H1 (cell line): ENCODE measurements around the gene PIGU. TPM values are rescaled to one million over a fixed set of nuclear protein-coding genes. Genes with fewer than 3 reads are reported as not detected.

ENCODE experiments used
- CTCF ChIA-PET: fragments of 300-600 bp; sonication (Branson Sonifier 250); formaldehyde crosslinking; loops from one replicate; lab custom pipeline; 2021; ENCODE audit not compliant: partially characterized antibody; lab: Charles Lee
- POLR2A ChIA-PET: fragments of 300-600 bp; sonication (Branson Sonifier 250); formaldehyde crosslinking; loops from one replicate; lab custom pipeline; 2021; ENCODE audit warnings: inconsistent platforms; ENCODE audit not compliant: partially characterized antibody; lab: Charles Lee
- DNase-seq, 2 experiments: peaks; one replicate each; pipeline versions ENCODE4 v3.0.0 to v3.0.0-alpha.2; 2010 to 2022; ENCODE audit warnings: low spot score in 2 of 2, low read depth in 1 of 2, mixed read lengths in 1 of 2
- FAIRE-seq: peaks from 2 replicates; lab custom pipeline; 2011; peaks lifted over from hg19 to GRCh38; lab: Jason Lieb, UNC
- H2AFZ ChIP-seq: 2 replicates; pipeline ENCODE4 v1.8.1; 2012; ENCODE audit warnings: low read length, inconsistent platforms
- H2AK5ac ChIP-seq: 2 replicates; pipeline ENCODE4 v1.6.1; 2013; ENCODE audit warnings: low read depth, low read length
- H2BK120ac ChIP-seq: replicated peaks from 2 replicates; pipeline ENCODE3; 2013; ENCODE audit warnings: low read depth, low read length, inconsistent platforms
- H2BK12ac ChIP-seq: 2 replicates; pipeline ENCODE4 v1.6.1; 2013; ENCODE audit warnings: low read depth, low read length
- H2BK15ac ChIP-seq: 2 replicates; pipeline ENCODE4 v1.6.1; 2013; ENCODE audit warnings: low read length
- H2BK20ac ChIP-seq: 2 replicates; pipeline ENCODE4 v1.6.1; 2013; ENCODE audit warnings: low read length
- H2BK5ac ChIP-seq: 2 replicates; pipeline ENCODE4 v1.6.1; 2013; ENCODE audit warnings: low read depth, low read length
- H3K14ac ChIP-seq: 2 replicates; pipeline ENCODE4 v1.6.1; 2013; ENCODE audit warnings: inconsistent platforms; ENCODE audit not compliant: insufficient read length
- H3K18ac ChIP-seq: 2 replicates; pipeline ENCODE4 v1.6.1; 2013; ENCODE audit warnings: low read length; ENCODE audit errors: extremely low read depth
- H3K23ac ChIP-seq: 2 replicates; pipeline ENCODE4 v1.6.1; 2013; ENCODE audit warnings: inconsistent platforms; ENCODE audit not compliant: insufficient read length
- H3K23me2 ChIP-seq: 2 replicates; pipeline ENCODE4 v1.6.1; 2013; ENCODE audit warnings: low read depth, low read length
- H3K27ac ChIP-seq: 2 replicates; pipeline ENCODE4 v1.6.1; 2011; ENCODE audit warnings: low read depth, low read length, inconsistent platforms
- H3K27me3 ChIP-seq, 4 experiments: replicated peaks in 1 of 4; 1 replicate in 1 of 4; 2 replicates in 3 of 4; pipeline versions ENCODE4 v1.6.1 to v1.8.1; 2011 to 2013; ENCODE audit warnings: low read length in 3 of 4, mild to moderate bottlenecking in 3 of 4, inconsistent platforms in 2 of 4, mixed read lengths in 2 of 4, moderate library complexity in 1 of 4; ENCODE audit not compliant: control insufficient read depth in 3 of 4, insufficient read depth in 3 of 4; ENCODE audit errors: extremely low read depth in 1 of 4
- H3K36me3 ChIP-seq, 4 experiments: 2 replicates each; pipeline versions ENCODE4 v1.6.1 to v1.8.1; 2011 to 2013; ENCODE audit warnings: mild to moderate bottlenecking in 4 of 4, low read length in 3 of 4, moderate library complexity in 2 of 4, control low read depth in 1 of 4, inconsistent platforms in 1 of 4; ENCODE audit not compliant: insufficient read depth in 4 of 4, control insufficient read depth in 2 of 4
- H3K4ac ChIP-seq: replicated peaks from 2 replicates; pipeline ENCODE3; 2013; ENCODE audit warnings: low read length, low read depth, mixed read lengths, inconsistent platforms; ENCODE audit not compliant: insufficient read length
- H3K4me1 ChIP-seq, 4 experiments: replicated peaks in 1 of 4; 1 replicate in 1 of 4; 2 replicates in 3 of 4; pipeline versions ENCODE4 v1.6.1 to v1.8.1; 2011 to 2013; ENCODE audit warnings: low read length in 3 of 4, inconsistent platforms in 2 of 4, mixed read lengths in 1 of 4; ENCODE audit not compliant: insufficient read depth in 4 of 4, control insufficient read depth in 3 of 4
- H3K4me2 ChIP-seq, 2 experiments: 2 replicates each; pipeline versions ENCODE4 v1.6.1 to v1.8.1; 2011 to 2013; ENCODE audit warnings: low read depth in 2 of 2, low read length in 2 of 2, control low read depth in 1 of 2, inconsistent platforms in 1 of 2, mild to moderate bottlenecking in 1 of 2; ENCODE audit not compliant: insufficient read depth in 1 of 2
- H3K4me3 ChIP-seq, 4 experiments: fragments of 200-600, 300-600 bp in 1 of 4; sonication (generic), shearing (Covaris generic), sonication (Bioruptor Twin) in 1 of 4; 2 replicates each; pipeline versions ENCODE4 v1.5.1 to v1.8.1; 2011 to 2016; ENCODE audit warnings: low read length in 4 of 4, low read depth in 3 of 4, control low read depth in 2 of 4, inconsistent platforms in 2 of 4, mild to moderate bottlenecking in 2 of 4, mixed read lengths in 1 of 4, moderate library complexity in 1 of 4; ENCODE audit not compliant: insufficient read depth in 2 of 4; ENCODE audit errors: extremely low read depth in 1 of 4
- H3K56ac ChIP-seq: replicated peaks from 2 replicates; pipeline ENCODE3; 2013; ENCODE audit warnings: low read depth, mild to moderate bottlenecking, mixed read lengths, low read length, inconsistent platforms; ENCODE audit not compliant: insufficient read length
- H3K79me1 ChIP-seq: 2 replicates; pipeline ENCODE4 v1.6.1; 2013; ENCODE audit warnings: low read depth, low read length, control low read depth
- H3K79me2 ChIP-seq, 2 experiments: 2 replicates each; pipeline versions ENCODE4 v1.6.1 to v1.8.1; 2012 to 2013; ENCODE audit warnings: low read length in 2 of 2, mild to moderate bottlenecking in 2 of 2, inconsistent platforms in 1 of 2; ENCODE audit not compliant: insufficient read depth in 2 of 2, control insufficient read depth in 1 of 2
- H3K9ac ChIP-seq, 4 experiments: replicated peaks in 1 of 4; 1 replicate in 1 of 4; 2 replicates in 3 of 4; pipeline versions ENCODE4 v1.6.1 to v1.8.1; 2011 to 2013; ENCODE audit warnings: low read depth in 3 of 4, low read length in 3 of 4, control low read depth in 2 of 4, mild to moderate bottlenecking in 2 of 4, moderate library complexity in 2 of 4, inconsistent platforms in 1 of 4; ENCODE audit errors: extremely low read depth in 1 of 4
- H3K9me3 ChIP-seq, 2 experiments: 2 replicates each; pipeline versions ENCODE4 v1.6.1 to v1.8.1; 2012 to 2013; ENCODE audit warnings: mild to moderate bottlenecking in 2 of 2, moderate library complexity in 2 of 2, control low read depth in 1 of 2, inconsistent platforms in 1 of 2, low read depth in 1 of 2, low read length in 1 of 2, mixed read lengths in 1 of 2; ENCODE audit not compliant: insufficient read depth in 2 of 2
- H4K20me1 ChIP-seq, 2 experiments: replicated peaks in 1 of 2; 2 replicates each; pipeline versions ENCODE3 to v1.8.1; 2011 to 2013; ENCODE audit warnings: inconsistent platforms in 2 of 2, low read length in 2 of 2, mild to moderate bottlenecking in 1 of 2; ENCODE audit not compliant: insufficient read depth in 2 of 2, control insufficient read depth in 1 of 2
- H4K5ac ChIP-seq: 2 replicates; pipeline ENCODE4 v1.6.1; 2013; ENCODE audit warnings: low read length, low read depth, mixed read lengths, inconsistent platforms; ENCODE audit not compliant: insufficient read length
- H4K8ac ChIP-seq: 2 replicates; pipeline ENCODE4 v1.8.0; 2013; ENCODE audit warnings: mild to moderate bottlenecking, moderate library complexity, low read length, inconsistent platforms; ENCODE audit not compliant: insufficient read depth; ENCODE audit errors: extremely low read depth
- H4K91ac ChIP-seq: replicated peaks from 2 replicates; pipeline ENCODE3; 2013; ENCODE audit warnings: low read length, mixed read lengths, inconsistent platforms; ENCODE audit not compliant: insufficient read length
- BCL11A ChIP-seq, 2 experiments: IDR thresholded peaks; one replicate each; pipeline ENCODE4 v1.6.1; 2011; ENCODE audit warnings: low read depth in 2 of 2, low read length in 2 of 2, mild to moderate bottlenecking in 2 of 2
- BRCA1 ChIP-seq: IDR thresholded peaks from 2 replicates; pipeline ENCODE4 v1.6.1; 2012; ENCODE audit warnings: low read depth, low read length, improper control_type of control experiment
- CEBPB ChIP-seq: IDR thresholded peaks from 2 replicates; pipeline ENCODE4 v1.6.1; 2012; ENCODE audit warnings: low read depth, low read length
- CTBP2 ChIP-seq: IDR thresholded peaks from 2 replicates; pipeline ENCODE4 v1.7.0; 2011; ENCODE audit warnings: borderline replicate concordance, mild to moderate bottlenecking, moderate library complexity, mixed read lengths, low read length; ENCODE audit not compliant: insufficient read depth, insufficient read length
- E2F6 ChIP-seq: IDR thresholded peaks from 2 replicates; pipeline ENCODE4 v1.6.1; 2012; ENCODE audit warnings: inconsistent platforms
- GABPA ChIP-seq: IDR thresholded peaks from 2 replicates; pipeline ENCODE4 v1.6.1; 2011; ENCODE audit warnings: mild to moderate bottlenecking, low read length, moderate library complexity, borderline replicate concordance; ENCODE audit not compliant: insufficient read depth
- RFX5 ChIP-seq: IDR thresholded peaks from 2 replicates; pipeline ENCODE4 v1.6.1; 2011; ENCODE audit warnings: low read depth, low read length, improper control_type of control experiment, borderline replicate concordance
- RNF2 ChIP-seq: fragments of 200-900, 300-1000 bp; sonication (generic); IDR thresholded peaks from 2 replicates; pipeline ENCODE4 v1.7.1; 2016; ENCODE audit warnings: borderline replicate concordance, low read depth, mild to moderate bottlenecking, antibody characterized with exemption, low read length; ENCODE audit not compliant: poor library complexity, severe bottlenecking; ENCODE audit errors: missing control alignments
- SAP30 ChIP-seq: fragments of 300-600 bp; sonication (generic); IDR thresholded peaks from 2 replicates; pipeline ENCODE4 v1.7.1; 2012; ENCODE audit warnings: low read length, moderate library complexity, mild to moderate bottlenecking, inconsistent platforms; ENCODE audit not compliant: insufficient read depth, insufficient replicate concordance
- SP1 ChIP-seq: IDR thresholded peaks from 2 replicates; pipeline ENCODE4 v1.6.1; 2011; ENCODE audit warnings: low read depth, low read length
- WGBS, 2 experiments: shearing (Covaris generic) in 1 of 2; methylation state at CpG; one replicate each; pipeline versions ENCODE4 v1.1.6 to v1.1.7; 2013 to 2015; ENCODE audit warnings: low lambda C conversion rate in 2 of 2, mixed read lengths in 2 of 2, inconsistent platforms in 1 of 2, low coverage in 1 of 2, missing lambda C conversion rate in 1 of 2; ENCODE audit not compliant: insufficient replicate concordance in 2 of 2, insufficient coverage in 1 of 2, insufficient read length in 1 of 2; ENCODE audit errors: extremely low coverage in 1 of 2, missing lambda C conversion rate in 1 of 2; 5-methylcytosine and 5-hydroxymethylcytosine counted together
- polyA plus RNA-seq, 7 experiments: library from polyadenylated mRNA; depleted of rRNA in 3 of 7; stranded (reverse) in 5 of 7; unstranded in 2 of 7; fragments of >200 nt in 5 of 7; fragments of 200-250 nt in 2 of 7; gene quantifications; 1 replicate in 5 of 7; 2 replicates in 1 of 7; 4 replicates in 1 of 7; pipeline versions ENCODE4 v1.2.1 to v1.2.3, GENCODE V29; 2011 to 2013; ENCODE audit warnings: missing spikeins in 2 of 7, mixed read lengths in 2 of 7
- total RNA-seq: library from RNA; stranded (reverse); fragmentation: NEBNext Ultra II Directional; extraction: Animal tissue kit (Norgen Biotek cat#: 25700); gene quantifications from 2 replicates; pipeline ENCODE4 v1.2.1, GENCODE V29; 2021

Gene PIGU
- total and polyA plus RNA-seq, 2 of the 8 experiments (the other 6 are each of a cell fraction or from before 2014, with no cell fraction given): 28.3 to 117 TPM

DNA sequence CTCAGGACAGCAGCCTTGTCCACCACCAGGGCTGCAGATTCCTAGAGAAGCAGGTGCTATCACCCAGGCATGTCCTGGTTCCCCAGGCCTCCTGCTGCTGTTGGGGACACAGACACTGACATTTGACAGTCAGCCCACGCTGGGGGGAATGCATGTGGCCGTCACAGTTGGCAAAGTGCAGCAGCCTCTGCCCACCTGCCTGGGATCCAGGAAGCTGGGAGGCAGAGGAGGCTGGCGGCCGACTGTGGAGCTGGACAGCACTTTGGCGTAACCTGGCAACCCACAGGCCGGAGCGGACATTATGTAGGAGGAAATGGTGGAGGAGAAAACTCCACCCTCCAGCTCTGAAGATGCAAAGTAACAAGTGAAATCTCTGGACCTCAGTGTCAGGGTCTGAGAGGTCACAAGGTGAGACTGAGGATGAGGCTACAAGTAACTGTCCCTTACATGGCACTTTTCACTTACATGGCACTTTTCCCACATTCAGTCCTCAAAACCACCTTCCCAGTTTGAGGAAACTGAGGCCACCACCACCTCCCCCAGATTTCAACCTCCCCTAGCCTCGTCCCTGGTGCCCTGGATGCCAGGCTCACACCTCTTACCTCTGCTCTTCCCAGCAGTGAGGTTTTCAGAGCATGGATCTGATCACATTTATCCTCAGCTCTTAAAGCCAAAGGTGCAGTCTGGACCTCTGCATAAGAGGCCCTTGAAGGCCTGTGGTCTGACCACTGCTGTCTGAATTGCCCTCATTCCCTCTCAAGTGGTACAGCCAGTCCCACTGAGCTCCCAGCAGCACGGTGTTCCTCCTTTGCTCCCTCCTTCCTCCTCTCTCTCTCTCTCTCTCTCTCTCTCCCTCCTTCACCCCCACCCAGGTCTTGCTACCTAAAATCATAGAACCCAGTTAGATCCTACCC lies 109.7 kb downstream of the PIGU start:
- H3K79me2 ChIP-seq: no peaks in the 10 kb centered on the region
- no peak overlapping the region for H3K18ac ChIP-seq
- no peak overlapping the region for H3K4me2 ChIP-seq
- H3K27me3 ChIP-seq: no peaks in the 10 kb centered on the region; a peak in 1 of 7 replicates
- POLR2A ChIA-PET: interaction anchor here (2.0 kb wide), 1 partner anchor 9 kb away, joined by 8 read pairs; the partner anchor contains the start of gene MAP1LC3A
- no peak overlapping the region for H3K23ac ChIP-seq
- no peak overlapping the region for H2AK5ac ChIP-seq
- no peak for FAIRE-seq
- no peak overlapping the region; the same call in 1 of the 2 replicates for H2BK5ac ChIP-seq
- no peak overlapping the region for H3K14ac ChIP-seq
- no peak overlapping the region for H4K5ac ChIP-seq
- WGBS, 2 experiments: 90% methylated on average over 9 of the region's 9 CpGs; no CpG with 5 or more reads in 1 of the 2 experiments
- H3K27ac ChIP-seq: no peak overlapping the region
- no peak overlapping the region for H2BK15ac ChIP-seq
- no peaks in the 10 kb centered on the region for H3K9me3 ChIP-seq
- no peak overlapping the region for H3K4me3 ChIP-seq
- H2BK12ac ChIP-seq: no peak overlapping the region
- peaks cover 0 to 4% of the 10 kb centered on the region in 2 experiments for H4K20me1 ChIP-seq
- H2BK20ac ChIP-seq: no peak overlapping the region
- CTCF ChIA-PET: interaction anchor here (1.2 to 1.9 kb wide), 5 partner anchors 11 to 140 kb away, joined by 3 to 7 read pairs (median 5); no protein-coding TSS in a partner anchor
- no peak overlapping the region for H2BK120ac ChIP-seq
- H3K9ac ChIP-seq: no peak overlapping the region
- H3K23me2 ChIP-seq: peaks cover 3% of the 10 kb centered on the region
- DNase-seq: no peak
- H3K4me1 ChIP-seq: 0 out of 7 replicates have a peak, but pooled peaks cover 0 to 4% (median 1%) of the 10 kb centered on the region in 4 experiments
- H4K8ac ChIP-seq: no peak overlapping the region
- no peak overlapping the region for H3K56ac ChIP-seq
- H3K4ac ChIP-seq: no peak overlapping the region
- H2AFZ ChIP-seq: no peak overlapping the region
- no peak overlapping the region for H4K91ac ChIP-seq
- no peaks in the 10 kb centered on the region for H3K36me3 ChIP-seq
- H3K79me1 ChIP-seq: peaks cover 6% of the 10 kb centered on the region; the same call in 1 of the 2 replicates
- TF ChIP-seq GABPA (no peak), CEBPB (no peak), CTBP2 (no peak), BRCA1 (no peak), SP1 (no peak), E2F6 (no peak), BCL11A (IDR thresholded peaks at IDR 0.05; ENCODE audit: low read depth in 2 of 2, low read length in 2 of 2) (no peak), SAP30 (no peak), RNF2 (no peak), RFX5 (no peak)
